DOHH2 (cell line): ENCODE results near the gene CMTR1.
"Not testable (repeated sequence)": the region's sequence is repeated elsewhere in the genome, so short reads cannot be mapped to it uniquely, and the experiment has no call there.

Experiments used
- H3F3A ChIP-seq: fragments of 200-600 bp; sonication (generic), shearing (Covaris generic); 2 replicates; pipeline ENCODE4 v1.6.0; 2016; ENCODE audit warnings: antibody characterized with exemption, mild to moderate bottlenecking; ENCODE audit not compliant: control insufficient read depth, insufficient read depth
- H3K27ac ChIP-seq: fragments of 200-600 bp; sonication (generic); 2 replicates; pipeline ENCODE4 v1.5.1; 2014; ENCODE audit warnings: low read depth, mild to moderate bottlenecking, low read length, moderate library complexity
- H3K27me3 ChIP-seq: fragments of 200-600 bp; sonication (generic); 2 replicates; pipeline ENCODE4 v1.6.1; 2014; ENCODE audit warnings: mild to moderate bottlenecking, low read length, mixed read lengths; ENCODE audit not compliant: control insufficient read depth
- H3K36me3 ChIP-seq: fragments of 200-600 bp; sonication (generic); 2 replicates; pipeline ENCODE4 v1.6.1; 2014; ENCODE audit warnings: mild to moderate bottlenecking, low read length, moderate library complexity, mixed read lengths; ENCODE audit not compliant: control insufficient read depth
- H3K4me1 ChIP-seq: fragments of 200-600 bp; sonication (generic); 2 replicates; pipeline ENCODE4 v1.6.1; 2014; ENCODE audit warnings: mild to moderate bottlenecking, low read length, mixed read lengths; ENCODE audit not compliant: control insufficient read depth
- H3K4me2 ChIP-seq: fragments of 200-600 bp; sonication (generic); 2 replicates; pipeline ENCODE4 v1.6.0; 2014; ENCODE audit warnings: mild to moderate bottlenecking, low read length, moderate library complexity
- H3K4me3 ChIP-seq: fragments of 200-600 bp; sonication (generic); 2 replicates; pipeline ENCODE4 v1.5.1; 2014; ENCODE audit warnings: mild to moderate bottlenecking, low read length, mixed read lengths
- H3K79me2 ChIP-seq: fragments of 200-600 bp; sonication (generic); 2 replicates; pipeline ENCODE4 v1.6.1; 2014; ENCODE audit warnings: mild to moderate bottlenecking, low read length, mixed read lengths; ENCODE audit not compliant: control insufficient read depth
- H3K9me2 ChIP-seq: fragments of 200-600 bp; sonication (generic); replicated peaks from 2 replicates; pipeline ENCODE4 v1.6.1; 2014; ENCODE audit warnings: mild to moderate bottlenecking, low read length, mixed read lengths; ENCODE audit not compliant: control insufficient read depth
- H3K9me3 ChIP-seq: fragments of 200-600 bp; sonication (generic); 2 replicates; pipeline ENCODE4 v1.6.1; 2014; ENCODE audit warnings: antibody characterized with exemption, low read length, mixed read lengths; ENCODE audit not compliant: control insufficient read depth, insufficient read depth
- H4K20me1 ChIP-seq: fragments of 200-600 bp; sonication (generic); 2 replicates; pipeline ENCODE4 v1.6.0; 2014; ENCODE audit warnings: low read depth, mild to moderate bottlenecking, antibody characterized with exemption, low read length, moderate library complexity; ENCODE audit not compliant: control insufficient read depth, insufficient read depth
- EZH2phosphoT487 ChIP-seq: fragments of 200-600 bp; sonication (generic); IDR thresholded peaks from 2 replicates; pipeline ENCODE4 v1.6.1; 2017; ENCODE audit warnings: borderline replicate concordance, mild to moderate bottlenecking, antibody characterized with exemption, low read length, moderate library complexity, mixed read lengths
- TF ChIP-seq, protein P1 (sequence below): fragments of 200-600 bp; sonication (generic); IDR thresholded peaks from one replicate; pipeline ENCODE4 v1.5.1; 2014; ENCODE audit warnings: antibody characterized with exemption, mild to moderate bottlenecking, low read depth, low read length; ENCODE audit not compliant: poor library complexity, severe bottlenecking

The CMTR1 gene

DNA sequence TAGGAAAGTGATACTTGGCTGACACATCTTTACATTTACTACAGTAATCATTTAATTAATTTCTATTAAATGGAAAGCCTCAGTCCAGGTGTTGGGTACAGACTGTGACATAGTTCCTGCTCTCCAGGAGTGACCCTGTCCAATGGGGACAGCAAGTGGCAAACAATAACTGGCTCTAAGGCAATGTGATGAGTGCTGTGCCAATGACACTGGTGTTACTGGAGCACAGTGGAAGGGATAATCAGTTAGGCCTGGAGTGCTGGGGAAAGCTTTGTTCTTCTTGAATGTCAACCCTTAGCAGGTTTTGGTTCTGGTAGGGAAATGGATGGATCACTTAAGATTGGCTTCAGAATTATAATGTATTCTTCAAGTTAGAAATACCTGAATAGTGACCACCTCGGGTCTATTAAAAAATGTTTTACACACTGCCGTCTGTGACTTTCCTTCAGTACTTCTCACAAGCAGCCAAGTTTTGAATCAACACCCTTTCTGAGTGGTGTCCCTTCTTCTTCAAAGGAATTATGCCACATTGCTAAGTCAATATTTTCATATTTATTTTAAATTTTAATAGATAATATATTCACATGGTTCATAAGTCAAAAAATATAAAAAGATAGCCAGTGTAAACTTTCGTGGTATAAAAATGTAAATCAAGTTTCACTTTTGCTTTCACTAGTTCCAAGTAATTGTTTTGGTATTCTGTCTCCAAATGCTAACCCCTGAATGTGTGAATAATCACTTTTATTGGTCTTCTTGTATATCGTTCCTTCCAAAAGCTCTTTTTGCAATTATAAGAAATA lies 9.6 kb downstream of the CMTR1 start:
- H3K9me2 ChIP-seq = no peaks in the 10 kb centered on the region
- H3K9me3 ChIP-seq = no peaks in the 10 kb centered on the region
- peaks cover 53% of the 10 kb centered on the region for H3K36me3 ChIP-seq
- H3F3A ChIP-seq = no peaks in the 10 kb centered on the region
- H3K79me2 ChIP-seq = no peaks in the 10 kb centered on the region; the same call in 1 of the 2 replicates
- no peak overlapping the region for H3K27ac ChIP-seq
- no peaks in the 10 kb centered on the region for H3K27me3 ChIP-seq
- no peak overlapping the region for H3K4me3 ChIP-seq
- TF ChIP-seq, protein P1, sequence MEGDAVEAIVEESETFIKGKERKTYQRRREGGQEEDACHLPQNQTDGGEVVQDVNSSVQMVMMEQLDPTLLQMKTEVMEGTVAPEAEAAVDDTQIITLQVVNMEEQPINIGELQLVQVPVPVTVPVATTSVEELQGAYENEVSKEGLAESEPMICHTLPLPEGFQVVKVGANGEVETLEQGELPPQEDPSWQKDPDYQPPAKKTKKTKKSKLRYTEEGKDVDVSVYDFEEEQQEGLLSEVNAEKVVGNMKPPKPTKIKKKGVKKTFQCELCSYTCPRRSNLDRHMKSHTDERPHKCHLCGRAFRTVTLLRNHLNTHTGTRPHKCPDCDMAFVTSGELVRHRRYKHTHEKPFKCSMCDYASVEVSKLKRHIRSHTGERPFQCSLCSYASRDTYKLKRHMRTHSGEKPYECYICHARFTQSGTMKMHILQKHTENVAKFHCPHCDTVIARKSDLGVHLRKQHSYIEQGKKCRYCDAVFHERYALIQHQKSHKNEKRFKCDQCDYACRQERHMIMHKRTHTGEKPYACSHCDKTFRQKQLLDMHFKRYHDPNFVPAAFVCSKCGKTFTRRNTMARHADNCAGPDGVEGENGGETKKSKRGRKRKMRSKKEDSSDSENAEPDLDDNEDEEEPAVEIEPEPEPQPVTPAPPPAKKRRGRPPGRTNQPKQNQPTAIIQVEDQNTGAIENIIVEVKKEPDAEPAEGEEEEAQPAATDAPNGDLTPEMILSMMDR = no peak
- TF ChIP-seq EZH2phosphoT487 = no peak
- no peak overlapping the region for H3K4me2 ChIP-seq
- no peaks in the 10 kb centered on the region for H4K20me1 ChIP-seq
- no peaks in the 10 kb centered on the region for H3K4me1 ChIP-seq

DNA sequence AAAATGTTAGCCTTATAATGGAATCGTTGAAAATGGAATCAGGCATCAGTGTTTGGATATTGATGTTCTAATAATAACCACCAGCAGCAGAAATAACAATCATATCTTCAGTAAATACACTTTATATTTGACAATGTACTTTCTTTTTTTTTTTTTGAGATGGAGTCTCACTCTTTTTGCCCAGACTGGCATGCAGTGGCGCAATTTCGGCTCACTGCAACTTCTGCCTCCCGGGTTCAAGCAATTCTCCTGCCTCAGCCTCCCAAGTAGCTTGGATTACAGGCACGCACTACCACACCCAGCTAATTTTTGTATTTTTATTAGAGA lies 10.2 kb downstream of the CMTR1 start:
- H3K79me2 ChIP-seq, H3K4me3 ChIP-seq, H3K9me3 ChIP-seq, H3K4me1 ChIP-seq, H3K27me3 ChIP-seq, H4K20me1 ChIP-seq, H3F3A ChIP-seq, H3K9me2 ChIP-seq, H3K4me2 ChIP-seq, H3K27ac ChIP-seq: not testable (repeated sequence)
- H3K36me3 ChIP-seq = peaks cover 54% of the 10 kb centered on the region

DNA sequence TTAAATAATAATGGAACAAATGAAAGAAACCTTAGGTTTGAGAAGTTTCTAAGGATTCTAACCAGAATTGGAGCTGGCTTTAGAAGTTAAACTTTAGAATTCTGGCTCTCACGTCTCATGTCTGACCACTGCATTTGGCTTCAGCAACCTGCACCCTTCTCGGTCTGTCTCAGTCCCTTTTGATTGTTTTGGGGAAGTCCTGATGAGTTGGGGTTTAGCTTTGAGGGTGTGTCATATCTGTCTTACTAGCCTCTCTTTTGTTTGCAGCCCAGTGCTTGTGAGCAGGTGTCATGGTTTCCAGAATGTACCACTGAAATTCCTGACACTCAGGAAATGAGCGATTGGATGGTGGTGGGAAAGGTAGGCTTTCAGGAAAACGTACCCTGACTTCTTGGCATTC lies 17.0 kb downstream of the CMTR1 start:
- Histone ChIP-seq H3K27me3 (no peaks in the 10 kb centered on the region), H3K4me2 (no peak overlapping the region), H3K79me2 (no peaks in the 10 kb centered on the region), H3K4me1 (no peaks in the 10 kb centered on the region), H3K36me3 (peaks cover 65% of the 10 kb centered on the region), H3K27ac (no peak overlapping the region), H3K4me3 (no peak overlapping the region), H3K9me2 (no peaks in the 10 kb centered on the region), H3K9me3 (no peaks in the 10 kb centered on the region), H3F3A (no peaks in the 10 kb centered on the region), H4K20me1 (no peaks in the 10 kb centered on the region)
- no peak for TF ChIP-seq EZH2phosphoT487
- TF ChIP-seq, protein P1 = no peak

DNA sequence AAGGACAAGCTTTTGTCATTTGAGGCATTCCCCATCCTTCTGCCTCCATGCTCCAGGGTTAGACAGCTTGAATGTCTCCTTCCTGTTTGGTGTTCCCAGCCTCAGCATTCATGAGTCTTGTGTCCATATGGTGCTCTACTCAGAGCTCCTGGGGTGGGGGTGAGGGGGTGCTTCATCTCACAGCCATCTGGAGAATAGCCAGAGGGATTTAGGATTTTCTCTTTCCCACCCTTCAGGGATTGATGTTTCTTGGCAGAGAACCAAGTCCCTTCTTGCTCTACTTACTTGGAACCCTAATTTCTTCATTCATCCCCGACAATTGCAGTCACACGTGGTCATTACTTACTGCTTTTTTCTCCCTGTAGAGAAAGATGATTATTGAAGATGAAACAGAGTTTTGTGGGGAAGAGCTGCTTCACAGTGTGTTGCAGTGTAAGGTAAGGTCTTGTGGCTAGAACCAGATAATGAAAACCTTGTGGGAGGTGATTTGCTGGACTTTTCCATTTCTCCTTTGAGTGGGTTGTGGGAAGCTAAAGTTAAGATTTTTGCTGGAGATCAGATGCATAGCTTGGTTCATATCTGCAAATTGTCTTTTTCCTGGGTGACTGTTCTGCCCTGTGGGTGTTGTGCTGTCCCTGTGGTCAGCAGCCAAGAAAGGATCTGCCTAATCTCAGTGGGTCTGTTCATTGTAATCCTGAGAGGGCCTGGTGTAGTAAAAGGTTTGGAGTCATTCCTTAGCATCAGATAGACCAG lies 18.6 kb downstream of the CMTR1 start:
- no peaks in the 10 kb centered on the region for H4K20me1 ChIP-seq
- TF ChIP-seq, protein P1 = no peak
- TF ChIP-seq EZH2phosphoT487 = no peak
- H3K4me2 ChIP-seq = no peak overlapping the region
- H3K9me3 ChIP-seq = no peaks in the 10 kb centered on the region
- no peak overlapping the region for H3K4me3 ChIP-seq
- H3K27ac ChIP-seq = no peak overlapping the region
- H3K4me1 ChIP-seq = no peaks in the 10 kb centered on the region
- H3K27me3 ChIP-seq = no peaks in the 10 kb centered on the region
- no peaks in the 10 kb centered on the region for H3F3A ChIP-seq
- no peaks in the 10 kb centered on the region for H3K9me2 ChIP-seq
- no peaks in the 10 kb centered on the region for H3K79me2 ChIP-seq
- H3K36me3 ChIP-seq = peaks cover 68% of the 10 kb centered on the region
